HG03439 (cell line): ENCODE results near the gene DIAPH3.

Experiments used
- ATAC-seq: cut with Tn5 transposase; IDR thresholded peaks from one replicate; pipeline ENCODE4 v1.9.1; 2021; ENCODE audit warnings: mild to moderate bottlenecking, moderate library complexity; ENCODE audit not compliant: unreplicated experiment

DIAPH3 gene

GRCh38 chr13:60152904-60153303 lies 10.8 kb downstream of the DIAPH3 start:
- no peak for ATAC-seq

- ATAC-seq, result no peak
Observed at GRCh38 chr13:60152114-60152513, 11.6 kb downstream of the DIAPH3 start.

- no peak for ATAC-seq
Observed at GRCh38 chr13:60150538-60150937, 13.2 kb downstream of the DIAPH3 start.

- ATAC-seq, result no peak
Observed at GRCh38 chr13:60148918-60149317, 14.8 kb downstream of the DIAPH3 start.

- ATAC-seq, result no peak
Observed at GRCh38 chr13:60147361-60147760, 16.4 kb downstream of the DIAPH3 start.

- no peak for ATAC-seq
Observed at GRCh38 chr13:60146471-60146870, 17.3 kb downstream of the DIAPH3 start.

- ATAC-seq, result no peak
Observed at GRCh38 chr13:60143775-60144174, 20.0 kb downstream of the DIAPH3 start.

- no peak for ATAC-seq
Observed at GRCh38 chr13:60139272-60139671, 24.5 kb downstream of the DIAPH3 start.

GRCh38 chr13:60138674-60139073 lies 25.1 kb downstream of the DIAPH3 start:
- no peak for ATAC-seq

GRCh38 chr13:60137911-60138560 lies 25.7 kb downstream of the DIAPH3 start:
- ATAC-seq, result no peak

- no peak for ATAC-seq
Observed at GRCh38 chr13:60135344-60135743, 28.4 kb downstream of the DIAPH3 start.

- ATAC-seq, result no peak
Observed at GRCh38 chr13:60134376-60134775, 29.4 kb downstream of the DIAPH3 start.

GRCh38 chr13:60121337-60121687 lies 42.4 kb downstream of the DIAPH3 start:
- ATAC-seq, result no peak

- ATAC-seq, result no peak
Observed at GRCh38 chr13:60120617-60121336, 43.0 kb downstream of the DIAPH3 start.

GRCh38 chr13:60118696-60119400 lies 44.9 kb downstream of the DIAPH3 start:
- ATAC-seq, result no peak

GRCh38 chr13:60114499-60115028 lies 49.2 kb downstream of the DIAPH3 start:
- ATAC-seq, result no peak

GRCh38 chr13:60112771-60113170 lies 51.0 kb downstream of the DIAPH3 start:
- no peak for ATAC-seq

GRCh38 chr13:60111691-60112090 lies 52.0 kb downstream of the DIAPH3 start:
- ATAC-seq, result no peak

GRCh38 chr13:60109285-60109684 lies 54.4 kb downstream of the DIAPH3 start:
- no peak for ATAC-seq

GRCh38 chr13:60108589-60108988 lies 55.1 kb downstream of the DIAPH3 start:
- ATAC-seq, result no peak

- no peak for ATAC-seq
Observed at GRCh38 chr13:60099631-60100420, 63.9 kb downstream of the DIAPH3 start.
